HEK293 (cell line): ENCODE data around the gene EDARADD.

Experiments used
- ATF2 ChIP-seq: fragments of 450-650 bp; formaldehyde crosslinking; IDR thresholded peaks from 2 replicates; pipeline ENCODE4 v1.5.1; 2016; ENCODE audit warnings: missing biosample characterization, missing genetic modification characterization, low read depth
- REST ChIP-seq: fragments of 450-650 bp; formaldehyde crosslinking; IDR thresholded peaks from 2 replicates; pipeline ENCODE4 v1.5.1; 2016; ENCODE audit warnings: missing biosample characterization, missing genetic modification characterization
- ZBTB20 ChIP-seq: fragments of 450-650 bp; formaldehyde crosslinking; IDR thresholded peaks from 2 replicates; pipeline ENCODE4 v1.5.1; 2016; ENCODE audit warnings: missing biosample characterization, missing genetic modification characterization
- ZNF701 ChIP-seq: fragments of 450-650 bp; formaldehyde crosslinking; IDR thresholded peaks from 2 replicates; pipeline ENCODE4 v1.5.1; 2016; ENCODE audit warnings: missing biosample characterization, missing genetic modification characterization
- ZNF747 ChIP-seq: fragments of 450-650 bp; formaldehyde crosslinking; IDR thresholded peaks from 2 replicates; pipeline ENCODE4 v1.5.1; 2016; ENCODE audit warnings: missing biosample characterization, missing genetic modification characterization
- TF ChIP-seq, protein P1 (sequence below): fragments of 450-650 bp; formaldehyde crosslinking; IDR thresholded peaks from 2 replicates; pipeline ENCODE4 v1.5.1; 2016; ENCODE audit warnings: missing biosample characterization, missing genetic modification characterization

DNA sequence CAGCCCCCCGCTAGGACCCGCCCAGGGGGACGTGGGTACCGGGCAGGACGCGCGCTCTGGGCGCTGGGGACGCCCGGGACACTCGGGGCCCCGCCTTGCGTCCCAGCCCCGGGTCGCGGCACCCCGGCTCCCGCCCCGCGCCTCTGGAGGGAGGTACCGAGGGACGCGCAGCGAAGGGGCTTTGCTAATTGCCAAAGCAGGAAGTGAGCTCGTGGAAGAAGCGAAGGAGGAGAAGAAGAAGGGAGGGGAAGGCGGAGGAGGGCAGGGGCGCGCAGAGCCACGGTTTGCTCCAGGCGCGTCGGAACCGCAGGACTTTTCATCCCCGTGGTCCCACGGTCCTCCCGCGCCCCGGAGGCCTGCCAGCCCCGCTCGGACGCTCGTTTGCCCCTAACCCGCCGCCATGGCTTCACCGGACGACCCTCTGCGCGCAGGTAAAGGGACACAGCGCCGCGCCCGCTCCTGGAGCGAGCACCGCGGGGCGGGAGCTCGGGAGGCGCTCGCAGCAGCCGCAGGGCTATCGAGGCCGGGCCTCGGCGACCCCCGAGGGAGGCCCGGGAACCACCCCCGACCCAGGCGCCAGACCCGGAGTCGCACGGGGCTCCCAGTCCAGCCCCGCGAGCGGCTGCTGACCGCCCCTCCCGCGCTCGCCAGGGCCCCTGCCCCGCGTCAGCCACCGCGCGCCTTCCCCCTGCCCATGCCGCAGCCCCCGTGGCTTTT lies 1.3 kb downstream of the EDARADD start:
- TF ChIP-seq, protein P1, sequence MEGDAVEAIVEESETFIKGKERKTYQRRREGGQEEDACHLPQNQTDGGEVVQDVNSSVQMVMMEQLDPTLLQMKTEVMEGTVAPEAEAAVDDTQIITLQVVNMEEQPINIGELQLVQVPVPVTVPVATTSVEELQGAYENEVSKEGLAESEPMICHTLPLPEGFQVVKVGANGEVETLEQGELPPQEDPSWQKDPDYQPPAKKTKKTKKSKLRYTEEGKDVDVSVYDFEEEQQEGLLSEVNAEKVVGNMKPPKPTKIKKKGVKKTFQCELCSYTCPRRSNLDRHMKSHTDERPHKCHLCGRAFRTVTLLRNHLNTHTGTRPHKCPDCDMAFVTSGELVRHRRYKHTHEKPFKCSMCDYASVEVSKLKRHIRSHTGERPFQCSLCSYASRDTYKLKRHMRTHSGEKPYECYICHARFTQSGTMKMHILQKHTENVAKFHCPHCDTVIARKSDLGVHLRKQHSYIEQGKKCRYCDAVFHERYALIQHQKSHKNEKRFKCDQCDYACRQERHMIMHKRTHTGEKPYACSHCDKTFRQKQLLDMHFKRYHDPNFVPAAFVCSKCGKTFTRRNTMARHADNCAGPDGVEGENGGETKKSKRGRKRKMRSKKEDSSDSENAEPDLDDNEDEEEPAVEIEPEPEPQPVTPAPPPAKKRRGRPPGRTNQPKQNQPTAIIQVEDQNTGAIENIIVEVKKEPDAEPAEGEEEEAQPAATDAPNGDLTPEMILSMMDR (tag by site-specific recombination): peak; percentile 84
- TF ChIP-seq ZNF701 (tag by site-specific recombination): no peak
- TF ChIP-seq ZBTB20 (tag by site-specific recombination): peak; percentile 99
- TF ChIP-seq ATF2 (tag by site-specific recombination): no peak
- TF ChIP-seq REST (tag by site-specific recombination): peak; percentile 18; the same call in 1 of the 2 replicates
- TF ChIP-seq ZNF747 (tag by site-specific recombination): no peak
